ENCODE results near the gene CAMSAP1.

DNA sequence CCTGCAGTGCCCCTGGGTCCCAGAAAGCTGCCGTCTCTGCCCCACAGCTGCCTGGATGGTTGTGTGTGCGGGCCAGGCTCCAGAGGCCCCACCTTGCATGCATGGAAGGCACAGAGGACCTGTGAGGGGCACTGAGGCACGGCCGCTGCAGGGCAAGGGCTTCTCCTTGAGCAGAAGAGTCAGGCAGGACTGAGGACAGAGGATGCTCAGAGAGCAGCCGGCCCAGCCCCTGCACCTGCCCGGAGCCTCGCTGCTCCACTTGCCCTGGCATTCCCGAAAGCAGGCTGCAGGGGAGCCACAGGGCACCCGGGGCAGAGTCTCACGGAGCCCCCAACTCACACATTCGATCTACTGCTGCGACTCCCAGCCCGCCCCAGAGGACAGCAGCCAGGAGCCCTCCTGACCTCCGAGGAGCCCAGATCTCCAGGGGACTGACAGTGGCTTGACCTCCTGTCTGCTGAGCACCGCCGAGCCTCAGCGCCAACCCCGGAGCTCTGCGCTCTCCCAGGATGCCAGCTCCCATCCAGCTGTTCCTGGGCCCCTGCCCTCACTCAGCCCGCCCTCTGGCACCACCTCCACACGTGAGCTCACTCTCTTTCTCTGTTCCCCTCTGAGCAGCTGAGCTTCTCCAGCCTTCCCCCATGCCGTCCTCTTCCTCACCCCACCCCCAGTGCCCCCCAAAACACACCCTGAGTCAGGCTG, 110.4 kb downstream of the CAMSAP1 start:
- TF ChIP-seq POLR2AphosphoS5 (IDR thresholded peaks at IDR 0.05; ENCODE audit: low read depth, low read length): no peak
- no peak for TF ChIP-seq TAF1 (IDR thresholded peaks at IDR 0.05; ENCODE audit: borderline replicate concordance, low read depth, low read length)
